ENCODE results near the gene RPL14. TPM values are rescaled to one million over a fixed set of nuclear protein-coding genes. Genes with fewer than 3 reads are reported as not detected.

Gene RPL14
- total and polyA plus RNA-seq, 2 of the 13 experiments (the other 11 are each of a cell fraction or from before 2014, with no cell fraction given) = 502 to 1,291 TPM

DNA sequence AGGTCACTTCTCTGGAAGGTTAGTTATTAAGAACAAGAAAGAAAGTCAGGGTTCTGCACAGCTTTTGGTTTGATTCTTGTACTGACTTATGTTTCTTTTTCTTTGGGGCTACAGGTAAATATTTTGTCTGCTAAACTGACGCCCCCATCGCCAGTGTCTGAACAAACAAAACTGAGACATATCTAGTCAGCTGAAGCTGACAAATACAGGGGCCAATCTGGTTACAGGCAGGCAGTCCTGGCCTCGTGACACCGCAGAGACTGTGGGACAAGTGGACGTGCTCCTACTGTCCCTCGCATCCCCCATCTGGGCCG is 4.6 kb upstream of the RPL14 start:
- peak overlapping the region; percentile 65 to 86 (median 79) for H3K4me3 ChIP-seq (replicated peaks in 1 of 3; ENCODE audit: insufficient read depth in 1 of 3, low read depth in 2 of 3, low read length in 3 of 3)
- CTCF ChIA-PET (ENCODE audit: low intra/inter-chr PET ratio, low total read pairs) = no interaction called here
- H3K4me2 ChIP-seq (ENCODE audit: low read depth, low read length) = peak overlapping the region; percentile 91
- ATAC-seq (no peak), FAIRE-seq (no peak), DNase-seq (ENCODE audit: low spot score) (no peak)
- H3K4me1 ChIP-seq (ENCODE audit: insufficient read depth, low read length) = peaks cover 41% of the 10 kb centered on the region
- H3K9me3 ChIP-seq (ENCODE audit: low read length) = no peaks in the 10 kb centered on the region
- in situ Hi-C loops (cut with HindIII; ENCODE audit: extremely low pct_ligation_motif_present, low pct_unique_long_range_greater_than_20kb) = loop anchor here (10.0 kb wide), 1 partner anchor 138 kb away; no protein-coding TSS in a partner anchor
- intact Hi-C loops (cut with micrococcal nuclease; ENCODE audit: unreplicated experiment) = loop anchor here (2.0 to 10.0 kb wide), 2 partner anchors 124 to 652 kb away; no protein-coding TSS in a partner anchor
- POLR2A ChIA-PET = interaction anchor here (1.4 to 2.6 kb wide), 5 partner anchors 13 to 124 kb away, joined by 4 to 20 read pairs (median 12); partner anchors contain the start of genes ZNF619, ZNF620 and ZNF621
- BruUV-seq (replicated peaks) = TSS peak; percentile 59
- peaks cover 7% of the 10 kb centered on the region for H3K79me2 ChIP-seq (ENCODE audit: insufficient read depth, low read length)
- H3K27ac ChIP-seq (ENCODE audit: extremely low read length, insufficient read depth, low read length) = peak overlapping the region; percentile 86
- 2% methylated on average over 5 of the region's 7 CpGs for WGBS (ENCODE audit: low lambda C conversion rate)
- H3K9ac ChIP-seq (ENCODE audit: insufficient read depth, low read depth, low read length) = peak overlapping the region; percentile 80
- H3K27me3 ChIP-seq (ENCODE audit: control insufficient read depth in 1 of 2, insufficient read depth in 2 of 2, low read length in 2 of 2) = no peaks in the 10 kb centered on the region; a peak in 1 of 5 replicates
- peak overlapping the region; percentile 56 for H2AFZ ChIP-seq (ENCODE audit: low read length)
- H4K20me1 ChIP-seq (ENCODE audit: insufficient read depth, low read length) = no peaks in the 10 kb centered on the region
- no peaks in the 10 kb centered on the region for H3K36me3 ChIP-seq (replicated peaks in 1 of 2; ENCODE audit: control insufficient read depth in 1 of 2, insufficient read depth in 2 of 2, low read length in 2 of 2)
- no peak for TF ChIP-seq NPAS2 (CRISPR knock-in tag; IDR thresholded peaks at IDR 0.05; ENCODE audit: borderline replicate concordance)
- no peak for TF ChIP-seq ZNF652 (CRISPR knock-in tag; IDR thresholded peaks at IDR 0.05; ENCODE audit: borderline replicate concordance, low read depth)
- no peak for TF ChIP-seq ZFY (CRISPR knock-in tag; IDR thresholded peaks at IDR 0.05)
- TF ChIP-seq HMG20B (CRISPR knock-in tag; conservative IDR thresholded peaks at IDR 0.05) = no peak
- no peak for TF ChIP-seq ZSCAN30 (CRISPR knock-in tag; IDR thresholded peaks at IDR 0.05)
- no peak for TF ChIP-seq ZNF343 (CRISPR knock-in tag; IDR thresholded peaks at IDR 0.05)
- TF ChIP-seq, protein P1, sequence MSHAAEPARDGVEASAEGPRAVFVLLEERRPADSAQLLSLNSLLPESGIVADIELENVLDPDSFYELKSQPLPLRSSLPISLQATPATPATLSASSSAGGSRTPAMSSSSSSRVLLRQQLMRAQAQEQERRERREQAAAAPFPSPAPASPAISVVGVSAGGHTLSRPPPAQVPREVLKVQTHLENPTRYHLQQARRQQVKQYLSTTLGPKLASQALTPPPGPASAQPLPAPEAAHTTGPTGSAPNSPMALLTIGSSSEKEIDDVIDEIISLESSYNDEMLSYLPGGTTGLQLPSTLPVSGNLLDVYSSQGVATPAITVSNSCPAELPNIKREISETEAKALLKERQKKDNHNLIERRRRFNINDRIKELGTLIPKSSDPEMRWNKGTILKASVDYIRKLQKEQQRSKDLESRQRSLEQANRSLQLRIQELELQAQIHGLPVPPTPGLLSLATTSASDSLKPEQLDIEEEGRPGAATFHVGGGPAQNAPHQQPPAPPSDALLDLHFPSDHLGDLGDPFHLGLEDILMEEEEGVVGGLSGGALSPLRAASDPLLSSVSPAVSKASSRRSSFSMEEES (CRISPR knock-in tag; IDR thresholded peaks at IDR 0.05) = peak; percentile 7; the same call in 1 of the 2 replicates
- no peak for TF ChIP-seq ARNTL (CRISPR knock-in tag; IDR thresholded peaks at IDR 0.05)
- peak; percentile 74; the same call in 1 of the 2 replicates for TF ChIP-seq ZSCAN21 (CRISPR knock-in tag; IDR thresholded peaks at IDR 0.05; ENCODE audit: borderline replicate concordance)
- TF ChIP-seq, protein P2, sequence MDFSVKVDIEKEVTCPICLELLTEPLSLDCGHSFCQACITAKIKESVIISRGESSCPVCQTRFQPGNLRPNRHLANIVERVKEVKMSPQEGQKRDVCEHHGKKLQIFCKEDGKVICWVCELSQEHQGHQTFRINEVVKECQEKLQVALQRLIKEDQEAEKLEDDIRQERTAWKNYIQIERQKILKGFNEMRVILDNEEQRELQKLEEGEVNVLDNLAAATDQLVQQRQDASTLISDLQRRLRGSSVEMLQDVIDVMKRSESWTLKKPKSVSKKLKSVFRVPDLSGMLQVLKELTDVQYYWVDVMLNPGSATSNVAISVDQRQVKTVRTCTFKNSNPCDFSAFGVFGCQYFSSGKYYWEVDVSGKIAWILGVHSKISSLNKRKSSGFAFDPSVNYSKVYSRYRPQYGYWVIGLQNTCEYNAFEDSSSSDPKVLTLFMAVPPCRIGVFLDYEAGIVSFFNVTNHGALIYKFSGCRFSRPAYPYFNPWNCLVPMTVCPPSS (IDR thresholded peaks at IDR 0.05) = no peak
- TF ChIP-seq, protein P3, sequence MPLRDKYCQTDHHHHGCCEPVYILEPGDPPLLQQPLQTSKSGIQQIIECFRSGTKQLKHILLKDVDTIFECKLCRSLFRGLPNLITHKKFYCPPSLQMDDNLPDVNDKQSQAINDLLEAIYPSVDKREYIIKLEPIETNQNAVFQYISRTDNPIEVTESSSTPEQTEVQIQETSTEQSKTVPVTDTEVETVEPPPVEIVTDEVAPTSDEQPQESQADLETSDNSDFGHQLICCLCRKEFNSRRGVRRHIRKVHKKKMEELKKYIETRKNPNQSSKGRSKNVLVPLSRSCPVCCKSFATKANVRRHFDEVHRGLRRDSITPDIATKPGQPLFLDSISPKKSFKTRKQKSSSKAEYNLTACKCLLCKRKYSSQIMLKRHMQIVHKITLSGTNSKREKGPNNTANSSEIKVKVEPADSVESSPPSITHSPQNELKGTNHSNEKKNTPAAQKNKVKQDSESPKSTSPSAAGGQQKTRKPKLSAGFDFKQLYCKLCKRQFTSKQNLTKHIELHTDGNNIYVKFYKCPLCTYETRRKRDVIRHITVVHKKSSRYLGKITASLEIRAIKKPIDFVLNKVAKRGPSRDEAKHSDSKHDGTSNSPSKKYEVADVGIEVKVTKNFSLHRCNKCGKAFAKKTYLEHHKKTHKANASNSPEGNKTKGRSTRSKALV (CRISPR knock-in tag; IDR thresholded peaks at IDR 0.05) = no peak
- TF ChIP-seq POLR2AphosphoS5 (IDR thresholded peaks at IDR 0.05; ENCODE audit: low read depth, low read length) = no peak
- no peak for TF ChIP-seq ZFP37 (CRISPR knock-in tag; IDR thresholded peaks at IDR 0.05; ENCODE audit: borderline replicate concordance)
- no peak for TF ChIP-seq BRD4 (CRISPR knock-in tag; IDR thresholded peaks at IDR 0.05)
- TF ChIP-seq ZNF674 (CRISPR knock-in tag; IDR thresholded peaks at IDR 0.05; ENCODE audit: low read depth) = no peak
- TF ChIP-seq HOXA9 (CRISPR knock-in tag; IDR thresholded peaks at IDR 0.05; ENCODE audit: borderline replicate concordance) = no peak
- TF ChIP-seq ZNF224 (CRISPR knock-in tag; IDR thresholded peaks at IDR 0.05) = 0 out of 2 replicates have a peak, but pooled peaks have one; percentile 33
- no peak for TF ChIP-seq HNRNPUL1 (IDR thresholded peaks at IDR 0.05; ENCODE audit: low read depth, low read length)
- no peak for TF ChIP-seq SRSF9 (IDR thresholded peaks at IDR 0.05; ENCODE audit: borderline replicate concordance, insufficient read depth, low read depth, low read length, poor library complexity, severe bottlenecking)
- TF ChIP-seq AGO2 (optimal IDR thresholded peaks at IDR 0.05; ENCODE audit: low read depth, low read length) = no peak
- no peak for TF ChIP-seq ELF4 (CRISPR knock-in tag; IDR thresholded peaks at IDR 0.05; ENCODE audit: borderline replicate concordance)
